GM12801 (cell line): ENCODE measurements around the gene PRR35.

Experiments
- CTCF ChIP-seq: IDR thresholded peaks from one replicate; pipeline ENCODE4 v1.5.1; 2011; ENCODE audit warnings: control low read depth; ENCODE audit not compliant: insufficient read length; ENCODE audit errors: extremely low read depth

The PRR35 gene

GRCh38 chr16:535446-536405, 24.5 kb upstream of the PRR35 start:
- no peak for TF ChIP-seq CTCF

GRCh38 chr16:536746-537145, 23.4 kb upstream of the PRR35 start:
- no peak for TF ChIP-seq CTCF

GRCh38 chr16:537415-538335, 22.5 kb upstream of the PRR35 start:
- TF ChIP-seq CTCF = no peak

- no peak for TF ChIP-seq CTCF
Measured at GRCh38 chr16:539901-540530, 20.2 kb upstream of the PRR35 start.

GRCh38 chr16:540645-541340, 19.4 kb upstream of the PRR35 start:
- TF ChIP-seq CTCF = no peak

- TF ChIP-seq CTCF = no peak
Measured at GRCh38 chr16:543301-544164, 16.7 kb upstream of the PRR35 start.
